IMR-90 (cell line): Measurements from ENCODE around the gene CBR4. TPM values are rescaled to one million over a fixed set of nuclear protein-coding genes. Genes with fewer than 3 reads are reported as not detected.

Source experiments
- ATAC-seq: fragments of 200-7000 bp; cut with Tn5 transposase; 2 replicates; pipeline ENCODE4 v1.9.1; 2020; ENCODE audit warnings: low read depth, mild to moderate bottlenecking, moderate library complexity
- BruUV-seq: library from RNA; stranded (reverse); fragments of 400-500 nt; replicated peaks from 2 replicates; lab custom pipeline; 2021; lab: Mats Ljungman, UMichigan
- CTCF ChIA-PET: fragments of 300-600 bp; formaldehyde crosslinking; extraction: SDS; loops from one replicate; lab custom pipeline; 2021; ENCODE audit warnings: antibody characterized with exemption; lab: Yijun Ruan, JAX
- POLR2A ChIA-PET: fragments of 300-600 bp; sonication (Branson Sonifier 250); formaldehyde crosslinking; loops from one replicate; lab custom pipeline; 2022; ENCODE audit warnings: antibody characterized with exemption; ENCODE audit not compliant: unreplicated experiment; lab: Charles Lee
- DNase-seq: peaks from one replicate; pipeline ENCODE4 v3.0.0; 2013
- H2AFZ ChIP-seq: replicated peaks from 2 replicates; pipeline ENCODE3; 2013; ENCODE audit warnings: low read length, mild to moderate bottlenecking; ENCODE audit not compliant: poor library complexity
- H2AK5ac ChIP-seq: 2 replicates; pipeline ENCODE4 v1.6.1; 2013; ENCODE audit warnings: low read depth, low read length, inconsistent platforms
- H2AK9ac ChIP-seq: replicated peaks from 2 replicates; pipeline ENCODE3; 2013; ENCODE audit warnings: mild to moderate bottlenecking, low read depth, low read length, moderate library complexity; ENCODE audit not compliant: poor library complexity
- H2BK120ac ChIP-seq: 2 replicates; pipeline ENCODE4 v1.6.1; 2013; ENCODE audit warnings: low read depth, low read length, inconsistent platforms
- H2BK15ac ChIP-seq: 3 replicates; pipeline ENCODE4 v1.6.1; 2013; ENCODE audit warnings: low read depth, low read length, inconsistent platforms
- H2BK20ac ChIP-seq: 2 replicates; pipeline ENCODE4 v1.6.1; 2013; ENCODE audit warnings: low read depth, mild to moderate bottlenecking, inconsistent platforms, low read length, moderate library complexity
- H2BK5ac ChIP-seq: 2 replicates; pipeline ENCODE4 v1.6.1; 2013; ENCODE audit warnings: mild to moderate bottlenecking, low read depth, low read length, inconsistent platforms; ENCODE audit not compliant: poor library complexity, severe bottlenecking
- H3K14ac ChIP-seq: replicated peaks from 2 replicates; pipeline ENCODE4 v1.6.1; 2013; ENCODE audit warnings: low read depth, low read length, inconsistent platforms
- H3K18ac ChIP-seq: 2 replicates; pipeline ENCODE4 v1.6.1; 2013; ENCODE audit warnings: low read depth, low read length, control low read depth
- H3K23ac ChIP-seq: 2 replicates; pipeline ENCODE4 v1.6.1; 2013; ENCODE audit warnings: low read depth, low read length, inconsistent platforms
- H3K27ac ChIP-seq: 2 replicates; pipeline ENCODE4 v1.5.1; 2013; ENCODE audit warnings: mild to moderate bottlenecking, control low read depth, low read length; ENCODE audit not compliant: insufficient read depth
- H3K27me3 ChIP-seq: 2 replicates; pipeline ENCODE4 v1.6.1; 2013; ENCODE audit warnings: low read length; ENCODE audit not compliant: control insufficient read depth, insufficient read depth
- H3K36me3 ChIP-seq: 2 replicates; pipeline ENCODE4 v1.6.1; 2013; ENCODE audit warnings: low read length, mixed read lengths; ENCODE audit not compliant: control insufficient read depth, insufficient read depth
- H3K4ac ChIP-seq: 2 replicates; pipeline ENCODE4 v1.6.1; 2013; ENCODE audit warnings: low read depth, low read length, inconsistent platforms
- H3K4me1 ChIP-seq: 2 replicates; pipeline ENCODE4 v1.6.1; 2013; ENCODE audit warnings: low read length, mixed read lengths; ENCODE audit not compliant: control insufficient read depth, insufficient read depth
- H3K4me2 ChIP-seq: 2 replicates; pipeline ENCODE4 v1.6.1; 2013; ENCODE audit warnings: low read depth, mild to moderate bottlenecking, control low read depth, low read length, moderate library complexity
- H3K4me3 ChIP-seq: 2 replicates; pipeline ENCODE4 v1.5.1; 2013; ENCODE audit warnings: low read depth, mild to moderate bottlenecking, control low read depth, low read length, moderate library complexity; ENCODE audit not compliant: insufficient read depth
- H3K56ac ChIP-seq: 2 replicates; pipeline ENCODE4 v1.6.1; 2013; ENCODE audit warnings: low read length, inconsistent platforms; ENCODE audit not compliant: insufficient read depth; ENCODE audit errors: extremely low read depth
- H3K79me1 ChIP-seq, 2 experiments: 2 replicates each; pipeline ENCODE4 v1.6.1; 2013; ENCODE audit warnings: low read length in 2 of 2, inconsistent platforms in 1 of 2, low read depth in 1 of 2
- H3K9ac ChIP-seq: 2 replicates; pipeline ENCODE4 v1.6.1; 2013; ENCODE audit warnings: low read depth, low read length, control low read depth
- H3K9me1 ChIP-seq: 2 replicates; pipeline ENCODE4 v1.6.1; 2013; ENCODE audit warnings: low read length, inconsistent platforms; ENCODE audit not compliant: insufficient read depth
- H3K9me3 ChIP-seq: 2 replicates; pipeline ENCODE4 v1.6.1; 2013; ENCODE audit warnings: low read length; ENCODE audit not compliant: control insufficient read depth, insufficient read depth
- H4K20me1 ChIP-seq: 2 replicates; pipeline ENCODE4 v1.6.1; 2013; ENCODE audit warnings: low read length, inconsistent platforms; ENCODE audit not compliant: insufficient read depth
- H4K5ac ChIP-seq: 2 replicates; pipeline ENCODE4 v1.6.1; 2013; ENCODE audit warnings: mild to moderate bottlenecking, low read depth, low read length, control low read depth
- H4K8ac ChIP-seq, 2 experiments: 2 replicates each; pipeline ENCODE4 v1.6.1; 2013; ENCODE audit warnings: low read depth in 2 of 2, low read length in 2 of 2, control low read depth in 1 of 2, inconsistent platforms in 1 of 2
- H4K91ac ChIP-seq: 2 replicates; pipeline ENCODE4 v1.6.1; 2013; ENCODE audit warnings: low read depth, low read length, inconsistent platforms; ENCODE audit not compliant: insufficient read depth
- BHLHE40 ChIP-seq: fragments of 150-350 bp; IDR thresholded peaks from 2 replicates; pipeline ENCODE4 v1.6.1; 2016; ENCODE audit warnings: mild to moderate bottlenecking, low read depth, low read length
- CEBPB ChIP-seq: IDR thresholded peaks from 2 replicates; pipeline ENCODE4 v1.6.1; 2012; ENCODE audit warnings: low read depth, low read length, improper control_type of control experiment
- CHD1 ChIP-seq: IDR thresholded peaks from 2 replicates; pipeline ENCODE4 v1.6.1; 2012; ENCODE audit warnings: low read depth, low read length, improper control_type of control experiment
- FOS ChIP-seq: fragments of 150-350 bp; IDR thresholded peaks from 2 replicates; pipeline ENCODE4 v1.6.1; 2016; ENCODE audit warnings: low read depth, low read length
- MAFK ChIP-seq: IDR thresholded peaks from 2 replicates; pipeline ENCODE4 v1.6.1; 2012; ENCODE audit warnings: low read depth, low read length, improper control_type of control experiment
- MAZ ChIP-seq: IDR thresholded peaks from 2 replicates; pipeline ENCODE4 v1.6.1; 2012; ENCODE audit warnings: low read depth, mild to moderate bottlenecking, low read length, improper control_type of control experiment, moderate library complexity, borderline replicate concordance
- MXI1 ChIP-seq: IDR thresholded peaks from 2 replicates; pipeline ENCODE4 v1.6.1; 2012; ENCODE audit warnings: low read depth, mild to moderate bottlenecking, low read length, moderate library complexity, borderline replicate concordance
- NFE2L2 ChIP-seq: fragments of 150-350 bp; IDR thresholded peaks from 2 replicates; pipeline ENCODE4 v1.6.1; 2016; ENCODE audit warnings: low read depth, mild to moderate bottlenecking, low read length
- POLR2A ChIP-seq: IDR thresholded peaks from 2 replicates; pipeline ENCODE4 v1.6.1; 2012; ENCODE audit warnings: mild to moderate bottlenecking, low read depth, low read length
- RAD21 ChIP-seq: IDR thresholded peaks from 2 replicates; pipeline ENCODE4 v1.6.1; 2012; ENCODE audit warnings: low read length, improper control_type of control experiment
- RCOR1 ChIP-seq: IDR thresholded peaks from 2 replicates; pipeline ENCODE4 v1.6.1; 2012; ENCODE audit warnings: mild to moderate bottlenecking, low read length, improper control_type of control experiment; ENCODE audit not compliant: insufficient replicate concordance
- RFX5 ChIP-seq: IDR thresholded peaks from 2 replicates; pipeline ENCODE4 v1.8.0; 2012; ENCODE audit warnings: low read depth, mild to moderate bottlenecking, low read length, moderate library complexity
- SMC3 ChIP-seq: fragments of 150-350 bp; IDR thresholded peaks from 2 replicates; pipeline ENCODE4 v1.6.1; 2016; ENCODE audit warnings: low read depth, mild to moderate bottlenecking, antibody characterized with exemption, low read length, moderate library complexity
- USF2 ChIP-seq: fragments of 150-350 bp; IDR thresholded peaks from 2 replicates; pipeline ENCODE4 v1.6.1; 2017; ENCODE audit warnings: mild to moderate bottlenecking, antibody characterized with exemption, low read length, low read depth
- WGBS, 2 experiments: methylation state at CpG; one replicate each; pipeline versions ENCODE4 v1.1.5 to v1.1.7; 2013; ENCODE audit warnings: missing lambda C conversion rate in 2 of 2; ENCODE audit not compliant: insufficient read length in 1 of 2; ENCODE audit errors: extremely low coverage in 2 of 2; 5-methylcytosine and 5-hydroxymethylcytosine counted together
- dilution Hi-C: fragments of 300-500 bp; cut with HindIII; formaldehyde crosslinking; loops from one replicate; pipeline ENCODE4 v1.14.3; 2018; ENCODE audit warnings: low sequenced_read_pairs; ENCODE audit not compliant: unreplicated experiment
- in situ Hi-C: fragments of 300-500 bp; cut with MboI; formaldehyde crosslinking; loops from 3 replicates; pipeline ENCODE4 v1.14.3; 2019; ENCODE audit warnings: low sequenced_read_pairs, inconsistent platforms, mixed read lengths
- intact Hi-C: fragments of 100-400 bp; cut with micrococcal nuclease; formaldehyde crosslinking; loops from 2 replicates; pipeline ENCODE4 v1.10.0; 2022
- polyA plus RNA-seq, 3 experiments: library from polyadenylated mRNA; depleted of rRNA; stranded (reverse); fragments of >200 nt; gene quantifications; 2 replicates each; pipeline ENCODE4 v1.2.3, GENCODE V29; 2012; ENCODE audit warnings: low replicate concordance in 1 of 3
- total RNA-seq: library from RNA; depleted of rRNA; stranded (reverse); fragments of >200 nt; gene quantifications from 2 replicates; pipeline ENCODE4 v1.2.3, GENCODE V29; 2012
- TF ChIP-seq, protein P1 (sequence below): fragments of 150-350 bp; IDR thresholded peaks from 2 replicates; pipeline ENCODE4 v1.6.1; 2016; ENCODE audit warnings: low read depth, mild to moderate bottlenecking, low read length, moderate library complexity, borderline replicate concordance
- TF ChIP-seq, protein P2 (sequence below): conservative IDR thresholded peaks from 2 replicates; pipeline ENCODE4 v1.5.1; 2012; ENCODE audit warnings: mild to moderate bottlenecking, low read depth, low read length, improper control_type of control experiment

CBR4 gene
- total and polyA plus RNA-seq, 2 of the 4 experiments (the other 2 are of a cell fraction), result 2.7 to 4.5 TPM

- intact Hi-C loops (loop anchor here (5.0 kb wide), 1 partner anchor 105 kb away; no protein-coding TSS in a partner anchor), dilution Hi-C loops (no loop called here), in situ Hi-C loops (loop anchor here (5.0 to 10.0 kb wide), 2 partner anchors 253 to 475 kb away; no protein-coding TSS in a partner anchor)
- no peak overlapping the region for H2BK120ac ChIP-seq
- no peak overlapping the region for H3K4me2 ChIP-seq
- no peak overlapping the region for H2BK5ac ChIP-seq
- DNase-seq (no peak), ATAC-seq (no peak)
- peaks cover 2 to 16% of the 10 kb centered on the region in 2 experiments; a peak in 2 of 4 replicates for H3K79me1 ChIP-seq
- WGBS, 2 experiments, result no CpG with 5 or more reads among the region's 2 CpGs
- H4K91ac ChIP-seq, result no peak overlapping the region
- no peak overlapping the region for H4K5ac ChIP-seq
- no peaks in the 10 kb centered on the region for H3K36me3 ChIP-seq
- POLR2A ChIA-PET, result interaction anchor here (0.6 kb wide), 1 partner anchor 153 kb away, joined by 7 read pairs; no protein-coding TSS in a partner anchor
- no peak overlapping the region for H2AK5ac ChIP-seq
- no peak overlapping the region for H3K4ac ChIP-seq
- H3K27ac ChIP-seq, result no peak overlapping the region
- no peak overlapping the region for H3K56ac ChIP-seq
- no peak overlapping the region for H3K9ac ChIP-seq
- no peak overlapping the region for H4K8ac ChIP-seq
- TF ChIP-seq NFE2L2 (no peak), USF2 (no peak), SMC3 (no peak), FOS (no peak), RCOR1 (no peak), MXI1 (no peak), MAFK (no peak), POLR2A (no peak), RAD21 (no peak), CEBPB (no peak), RFX5 (no peak), MAZ (no peak), CHD1 (no peak), BHLHE40 (no peak)
- TF ChIP-seq, protein P1, sequence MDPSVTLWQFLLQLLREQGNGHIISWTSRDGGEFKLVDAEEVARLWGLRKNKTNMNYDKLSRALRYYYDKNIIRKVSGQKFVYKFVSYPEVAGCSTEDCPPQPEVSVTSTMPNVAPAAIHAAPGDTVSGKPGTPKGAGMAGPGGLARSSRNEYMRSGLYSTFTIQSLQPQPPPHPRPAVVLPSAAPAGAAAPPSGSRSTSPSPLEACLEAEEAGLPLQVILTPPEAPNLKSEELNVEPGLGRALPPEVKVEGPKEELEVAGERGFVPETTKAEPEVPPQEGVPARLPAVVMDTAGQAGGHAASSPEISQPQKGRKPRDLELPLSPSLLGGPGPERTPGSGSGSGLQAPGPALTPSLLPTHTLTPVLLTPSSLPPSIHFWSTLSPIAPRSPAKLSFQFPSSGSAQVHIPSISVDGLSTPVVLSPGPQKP, result no peak
- TF ChIP-seq, protein P2, sequence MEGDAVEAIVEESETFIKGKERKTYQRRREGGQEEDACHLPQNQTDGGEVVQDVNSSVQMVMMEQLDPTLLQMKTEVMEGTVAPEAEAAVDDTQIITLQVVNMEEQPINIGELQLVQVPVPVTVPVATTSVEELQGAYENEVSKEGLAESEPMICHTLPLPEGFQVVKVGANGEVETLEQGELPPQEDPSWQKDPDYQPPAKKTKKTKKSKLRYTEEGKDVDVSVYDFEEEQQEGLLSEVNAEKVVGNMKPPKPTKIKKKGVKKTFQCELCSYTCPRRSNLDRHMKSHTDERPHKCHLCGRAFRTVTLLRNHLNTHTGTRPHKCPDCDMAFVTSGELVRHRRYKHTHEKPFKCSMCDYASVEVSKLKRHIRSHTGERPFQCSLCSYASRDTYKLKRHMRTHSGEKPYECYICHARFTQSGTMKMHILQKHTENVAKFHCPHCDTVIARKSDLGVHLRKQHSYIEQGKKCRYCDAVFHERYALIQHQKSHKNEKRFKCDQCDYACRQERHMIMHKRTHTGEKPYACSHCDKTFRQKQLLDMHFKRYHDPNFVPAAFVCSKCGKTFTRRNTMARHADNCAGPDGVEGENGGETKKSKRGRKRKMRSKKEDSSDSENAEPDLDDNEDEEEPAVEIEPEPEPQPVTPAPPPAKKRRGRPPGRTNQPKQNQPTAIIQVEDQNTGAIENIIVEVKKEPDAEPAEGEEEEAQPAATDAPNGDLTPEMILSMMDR, result no peak
- H3K18ac ChIP-seq, result no peak overlapping the region
- H3K4me3 ChIP-seq, result no peak overlapping the region
- no peak overlapping the region for H2AK9ac ChIP-seq
- no peak overlapping the region for H2AFZ ChIP-seq
- H2BK15ac ChIP-seq, result no peak overlapping the region
- H3K9me3 ChIP-seq, result no peaks in the 10 kb centered on the region
- no peaks in the 10 kb centered on the region for H4K20me1 ChIP-seq
- CTCF ChIA-PET, result no interaction called here
- H3K27me3 ChIP-seq, result no peaks in the 10 kb centered on the region
- H3K9me1 ChIP-seq, result peaks cover 3% of the 10 kb centered on the region; the same call in 1 of the 2 replicates
- no TSS peak for BruUV-seq
- H3K4me1 ChIP-seq, result peaks cover 4% of the 10 kb centered on the region
- H3K14ac ChIP-seq, result no peak overlapping the region
- H3K23ac ChIP-seq, result no peak overlapping the region
- no peak overlapping the region for H2BK20ac ChIP-seq
Observed at GRCh38 chr4:169012049-169012448, 2.0 kb upstream of the CBR4 start.
